Calu3 (cell line): ENCODE measurements around the gene RABGGTB. TPM values are rescaled to one million over a fixed set of nuclear protein-coding genes. Genes with fewer than 3 reads are reported as not detected.
"Not testable (repeated sequence)": the region's sequence is repeated elsewhere in the genome, so short reads cannot be mapped to it uniquely, and the experiment has no call there.

Source experiments
- BruUV-seq: library from RNA; stranded (reverse); fragments of 400-500 nt; replicated peaks from 2 replicates; lab custom pipeline; 2021; lab: Mats Ljungman, UMichigan
- CTCF ChIA-PET: fragments of 300-600 bp; sonication (Branson Sonifier 250); formaldehyde crosslinking; loops from one replicate; lab custom pipeline; 2022; ENCODE audit warnings: antibody characterized with exemption; lab: Charles Lee
- DNase-seq: peaks from one replicate; pipeline ENCODE4 v3.0.0; 2022
- H3K27ac Mint-ChIP-seq: one replicate; pipeline ENCODE4 v1.8.0; 2022; ENCODE audit warnings: mixed read lengths; ENCODE audit not compliant: unreplicated experiment
- H3K27me3 Mint-ChIP-seq: one replicate; pipeline ENCODE4 v1.8.0; 2022; ENCODE audit warnings: mixed read lengths; ENCODE audit not compliant: unreplicated experiment
- H3K36me3 Mint-ChIP-seq: one replicate; pipeline ENCODE4 v1.8.0; 2022; ENCODE audit warnings: mild to moderate bottlenecking, moderate library complexity, mixed read lengths; ENCODE audit not compliant: insufficient read depth, unreplicated experiment
- H3K4me1 Mint-ChIP-seq: one replicate; pipeline ENCODE4 v1.8.0; 2022; ENCODE audit warnings: mild to moderate bottlenecking, low read depth, mixed read lengths; ENCODE audit not compliant: unreplicated experiment
- H3K4me3 Mint-ChIP-seq: one replicate; pipeline ENCODE4 v1.8.0; 2022; ENCODE audit warnings: mild to moderate bottlenecking, low read depth, moderate library complexity, mixed read lengths; ENCODE audit not compliant: unreplicated experiment
- H3K9me3 Mint-ChIP-seq: one replicate; pipeline ENCODE4 v1.8.0; 2022; ENCODE audit warnings: low read depth, mixed read lengths; ENCODE audit not compliant: unreplicated experiment
- intact Hi-C: fragments of 100-400 bp; cut with micrococcal nuclease; formaldehyde crosslinking; loops from one replicate; pipeline ENCODE4 v1.10.0; 2022; ENCODE audit not compliant: unreplicated experiment
- total RNA-seq: library from RNA; stranded (reverse); gene quantifications from 2 replicates; pipeline ENCODE4 v1.2.3, GENCODE V29; 2022
- TF ChIP-seq, protein P1 (sequence below): fragments of 200-600 bp; IDR thresholded peaks from one replicate; pipeline ENCODE4 v1.8.0; 2022; ENCODE audit warnings: antibody characterized with exemption; ENCODE audit not compliant: unreplicated experiment

The RABGGTB gene
- total RNA-seq, 1 experiment from 2014 or later = 105 TPM

DNA sequence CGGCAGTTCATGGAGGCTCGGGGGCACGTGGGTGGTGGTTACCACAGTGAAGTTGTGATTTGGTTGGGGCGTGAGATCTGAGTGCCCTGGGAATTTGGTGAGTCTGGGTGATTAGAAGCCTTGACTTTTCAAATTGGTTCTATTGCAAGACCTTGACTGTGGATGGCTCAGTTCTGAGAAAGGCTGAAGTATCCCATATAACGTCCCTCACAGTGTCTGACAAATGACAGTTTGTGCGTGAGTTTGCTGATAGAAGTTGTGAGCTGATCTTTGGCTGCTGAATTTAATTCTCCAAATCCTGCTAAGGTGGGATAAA, 11.2 kb downstream of the RABGGTB start:
- intact Hi-C loops = no loop called here
- TF ChIP-seq, protein P1, sequence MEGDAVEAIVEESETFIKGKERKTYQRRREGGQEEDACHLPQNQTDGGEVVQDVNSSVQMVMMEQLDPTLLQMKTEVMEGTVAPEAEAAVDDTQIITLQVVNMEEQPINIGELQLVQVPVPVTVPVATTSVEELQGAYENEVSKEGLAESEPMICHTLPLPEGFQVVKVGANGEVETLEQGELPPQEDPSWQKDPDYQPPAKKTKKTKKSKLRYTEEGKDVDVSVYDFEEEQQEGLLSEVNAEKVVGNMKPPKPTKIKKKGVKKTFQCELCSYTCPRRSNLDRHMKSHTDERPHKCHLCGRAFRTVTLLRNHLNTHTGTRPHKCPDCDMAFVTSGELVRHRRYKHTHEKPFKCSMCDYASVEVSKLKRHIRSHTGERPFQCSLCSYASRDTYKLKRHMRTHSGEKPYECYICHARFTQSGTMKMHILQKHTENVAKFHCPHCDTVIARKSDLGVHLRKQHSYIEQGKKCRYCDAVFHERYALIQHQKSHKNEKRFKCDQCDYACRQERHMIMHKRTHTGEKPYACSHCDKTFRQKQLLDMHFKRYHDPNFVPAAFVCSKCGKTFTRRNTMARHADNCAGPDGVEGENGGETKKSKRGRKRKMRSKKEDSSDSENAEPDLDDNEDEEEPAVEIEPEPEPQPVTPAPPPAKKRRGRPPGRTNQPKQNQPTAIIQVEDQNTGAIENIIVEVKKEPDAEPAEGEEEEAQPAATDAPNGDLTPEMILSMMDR = no peak
- peaks cover 57% of the 10 kb centered on the region for H3K36me3 Mint-ChIP-seq
- BruUV-seq = no TSS peak
- H3K27me3 Mint-ChIP-seq = no peaks in the 10 kb centered on the region
- no peaks in the 10 kb centered on the region for H3K4me1 Mint-ChIP-seq
- H3K4me3 Mint-ChIP-seq = no peak overlapping the region
- no peak overlapping the region for H3K27ac Mint-ChIP-seq
- CTCF ChIA-PET = no interaction called here
- DNase-seq = no peak
- no peaks in the 10 kb centered on the region for H3K9me3 Mint-ChIP-seq

GRCh38 chr1:75797606-75798216, 11.7 kb downstream of the RABGGTB start:
- no TSS peak for BruUV-seq
- intact Hi-C loops = no loop called here
- H3K27ac Mint-ChIP-seq = peak overlapping the region; percentile 15
- H3K36me3 Mint-ChIP-seq = peaks cover 52% of the 10 kb centered on the region
- no peak for DNase-seq
- TF ChIP-seq, protein P1 = no peak
- no peak overlapping the region for H3K4me3 Mint-ChIP-seq
- no peaks in the 10 kb centered on the region for H3K9me3 Mint-ChIP-seq
- no peaks in the 10 kb centered on the region for H3K4me1 Mint-ChIP-seq
- CTCF ChIA-PET = interaction anchor here (0.6 kb wide), 1 partner anchor 10 kb away, joined by 3 read pairs; no protein-coding TSS in a partner anchor
- no peaks in the 10 kb centered on the region for H3K27me3 Mint-ChIP-seq

DNA sequence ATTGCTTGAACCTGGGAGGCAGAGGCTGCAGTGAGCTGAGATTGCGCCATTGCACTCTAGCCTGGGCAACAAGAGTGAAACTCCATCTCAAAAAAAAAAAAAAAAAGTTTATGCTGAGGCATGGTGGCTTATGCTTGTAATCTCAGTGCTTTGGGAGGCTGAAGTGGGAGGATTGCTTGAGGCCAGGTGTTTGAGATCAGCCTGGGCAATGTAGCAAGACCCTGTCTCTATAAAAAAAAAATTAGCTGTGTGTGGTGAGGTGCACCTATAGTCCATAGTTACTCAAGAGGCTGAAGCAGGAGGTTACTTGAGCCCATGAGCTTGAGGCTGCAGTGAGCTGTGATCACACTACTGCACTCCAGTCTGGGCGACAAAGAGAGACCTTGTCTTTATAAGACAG, 15.4 kb downstream of the RABGGTB start:
- H3K27me3 Mint-ChIP-seq, H3K9me3 Mint-ChIP-seq, DNase-seq, BruUV-seq, H3K27ac Mint-ChIP-seq, intact Hi-C loops, H3K4me1 Mint-ChIP-seq, H3K4me3 Mint-ChIP-seq: not testable (repeated sequence)
- CTCF ChIA-PET = interaction anchor here (0.6 to 1.1 kb wide), 2 partner anchors 12 to 16 kb away, joined by 3 read pairs; no protein-coding TSS in a partner anchor
- H3K36me3 Mint-ChIP-seq = peaks cover 21% of the 10 kb centered on the region

DNA sequence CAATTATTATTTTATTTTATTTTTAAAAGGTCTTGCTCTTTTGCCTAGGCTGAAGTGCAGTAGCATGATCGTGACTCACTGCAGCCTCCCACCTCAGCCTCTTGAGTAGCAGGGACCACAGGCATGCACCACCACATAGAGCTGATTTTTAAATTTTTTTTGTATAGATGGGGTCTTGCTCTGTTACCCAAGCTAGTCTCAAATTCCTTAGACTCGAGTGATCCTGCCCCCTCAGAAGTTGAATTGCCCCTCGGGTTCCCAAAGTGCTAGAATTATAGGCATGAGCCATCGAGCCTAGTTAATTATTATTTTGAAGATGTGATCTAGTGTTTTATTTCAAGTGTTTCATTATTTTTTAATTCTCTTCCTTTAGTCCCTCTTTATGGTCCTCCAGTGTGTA, 22.9 kb downstream of the RABGGTB start:
- Mint-ChIP-seq H3K9me3 (no peaks in the 10 kb centered on the region), H3K36me3 (no peaks in the 10 kb centered on the region), H3K4me1 (peaks cover 7% of the 10 kb centered on the region), H3K27ac (no peak overlapping the region), H3K4me3 (no peak overlapping the region), H3K27me3 (no peaks in the 10 kb centered on the region)
- TF ChIP-seq, protein P1 = no peak
- CTCF ChIA-PET = interaction anchor here (0.7 kb wide), 1 partner anchor 46 kb away, joined by 3 read pairs; no protein-coding TSS in a partner anchor
- BruUV-seq = no TSS peak
- intact Hi-C loops = no loop called here
- no peak for DNase-seq

GRCh38 chr1:75810113-75810512, 24.1 kb downstream of the RABGGTB start:
- H3K9me3 Mint-ChIP-seq, H3K27ac Mint-ChIP-seq, DNase-seq, intact Hi-C loops, H3K27me3 Mint-ChIP-seq, BruUV-seq, H3K36me3 Mint-ChIP-seq, H3K4me3 Mint-ChIP-seq, H3K4me1 Mint-ChIP-seq: not testable (repeated sequence)
- CTCF ChIA-PET = interaction anchor here (0.7 kb wide), 2 partner anchors 18 to 1333 kb away, joined by 4 to 5 read pairs; no protein-coding TSS in a partner anchor
